Testis (tissue), 2 donors: ENCODE measurements around the gene A1BG.

Source experiments
- POLR2A ChIP-seq: fragments of 450-650 bp; IDR thresholded peaks from one replicate; pipeline ENCODE4 v1.6.1; 2017; ENCODE audit warnings: antibody characterized with exemption, mild to moderate bottlenecking, moderate library complexity
- TF ChIP-seq, protein P1 (sequence below), 3 experiments: fragments of 450-650 bp in 2 of 3; fragments of 200-600 bp in 1 of 3; sonication (generic) in 1 of 3; IDR thresholded peaks; one replicate each; pipeline ENCODE4 v1.5.1; 2016 to 2019; ENCODE audit warnings: antibody characterized with exemption in 3 of 3, mild to moderate bottlenecking in 2 of 3, moderate library complexity in 1 of 3

DNA sequence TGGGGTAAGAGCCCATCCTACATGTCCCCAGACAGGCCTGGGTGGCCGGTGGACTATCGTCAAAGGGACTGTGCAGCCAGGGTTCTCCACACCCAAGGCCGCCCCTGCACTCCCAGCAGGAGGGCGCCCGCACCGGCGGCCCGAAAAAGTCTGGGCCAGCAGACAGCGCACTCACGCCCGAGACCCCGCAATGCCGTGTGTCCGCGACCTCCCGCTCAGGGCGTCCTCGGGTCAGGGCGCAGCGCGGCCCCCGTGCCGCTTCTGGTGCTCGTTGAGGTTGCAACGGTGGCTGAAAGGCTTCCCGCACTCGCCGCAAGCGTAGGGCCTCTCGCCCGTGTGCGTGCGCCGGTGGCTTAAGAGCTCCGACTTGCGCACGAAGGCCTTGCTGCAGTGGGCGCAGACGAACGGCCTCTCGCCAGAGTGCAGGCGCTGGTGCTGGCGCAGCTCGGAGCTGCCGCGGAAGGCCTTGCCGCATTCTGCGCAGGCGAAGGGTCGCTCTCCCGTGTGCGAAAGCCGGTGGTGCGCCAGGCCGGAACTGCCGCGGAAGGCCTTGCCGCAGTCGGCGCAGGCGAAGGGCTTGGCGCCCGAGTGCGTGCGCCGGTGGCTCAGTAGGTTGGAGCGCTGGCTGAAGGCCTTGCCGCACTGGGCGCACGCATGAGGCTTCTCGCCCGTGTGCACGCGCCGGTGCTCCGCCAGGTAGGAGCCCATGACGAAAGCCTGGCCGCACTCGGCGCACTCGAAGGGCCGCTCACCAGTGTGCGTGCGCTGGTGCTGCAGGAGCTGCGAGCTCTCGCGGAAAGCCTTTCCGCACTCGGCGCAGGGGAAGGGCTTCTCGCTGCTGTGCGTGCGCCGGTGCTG lies 2.8 kb upstream of the A1BG start:
- TF ChIP-seq, protein P1, sequence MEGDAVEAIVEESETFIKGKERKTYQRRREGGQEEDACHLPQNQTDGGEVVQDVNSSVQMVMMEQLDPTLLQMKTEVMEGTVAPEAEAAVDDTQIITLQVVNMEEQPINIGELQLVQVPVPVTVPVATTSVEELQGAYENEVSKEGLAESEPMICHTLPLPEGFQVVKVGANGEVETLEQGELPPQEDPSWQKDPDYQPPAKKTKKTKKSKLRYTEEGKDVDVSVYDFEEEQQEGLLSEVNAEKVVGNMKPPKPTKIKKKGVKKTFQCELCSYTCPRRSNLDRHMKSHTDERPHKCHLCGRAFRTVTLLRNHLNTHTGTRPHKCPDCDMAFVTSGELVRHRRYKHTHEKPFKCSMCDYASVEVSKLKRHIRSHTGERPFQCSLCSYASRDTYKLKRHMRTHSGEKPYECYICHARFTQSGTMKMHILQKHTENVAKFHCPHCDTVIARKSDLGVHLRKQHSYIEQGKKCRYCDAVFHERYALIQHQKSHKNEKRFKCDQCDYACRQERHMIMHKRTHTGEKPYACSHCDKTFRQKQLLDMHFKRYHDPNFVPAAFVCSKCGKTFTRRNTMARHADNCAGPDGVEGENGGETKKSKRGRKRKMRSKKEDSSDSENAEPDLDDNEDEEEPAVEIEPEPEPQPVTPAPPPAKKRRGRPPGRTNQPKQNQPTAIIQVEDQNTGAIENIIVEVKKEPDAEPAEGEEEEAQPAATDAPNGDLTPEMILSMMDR (IDR thresholded peaks at IDR 0.05), result no peak
- TF ChIP-seq POLR2A, result no peak
